Measurements from ENCODE around the gene ASCL5.
A peak's percentile ranks its signal among the peaks of the same experiment; 100 is the strongest.

The ASCL5 gene

GRCh38 chr1:201109651-201110050, 17.3 kb downstream of the ASCL5 start:
- DNase-seq: no peak

- DNase-seq: peak; percentile 75
Measured at GRCh38 chr1:201108614-201109013, 18.4 kb downstream of the ASCL5 start.

- DNase-seq: no peak
Measured at GRCh38 chr1:201105688-201106087, 21.3 kb downstream of the ASCL5 start.

- no peak for DNase-seq
Measured at GRCh38 chr1:201104141-201104540, 22.8 kb downstream of the ASCL5 start.

GRCh38 chr1:201103666-201104065, 23.3 kb downstream of the ASCL5 start:
- no peak for DNase-seq

- DNase-seq: no peak
Measured at GRCh38 chr1:201100169-201100930, 26.6 kb downstream of the ASCL5 start.

GRCh38 chr1:201098992-201099677, 27.8 kb downstream of the ASCL5 start:
- DNase-seq: no peak

GRCh38 chr1:201096977-201097856, 29.8 kb downstream of the ASCL5 start:
- no peak for DNase-seq

- peak; percentile 15 for DNase-seq
Measured at GRCh38 chr1:201096041-201096461, 30.9 kb downstream of the ASCL5 start.

- no peak for DNase-seq
Measured at GRCh38 chr1:201095581-201095980, 31.4 kb downstream of the ASCL5 start.

GRCh38 chr1:201094832-201095231, 32.2 kb downstream of the ASCL5 start:
- no peak for DNase-seq

GRCh38 chr1:201093962-201094361, 33.0 kb downstream of the ASCL5 start:
- DNase-seq: no peak

- DNase-seq: no peak
Measured at GRCh38 chr1:201093561-201093960, 33.4 kb downstream of the ASCL5 start.

GRCh38 chr1:201092738-201093137, 34.2 kb downstream of the ASCL5 start:
- no peak for DNase-seq

- no peak for DNase-seq
Measured at GRCh38 chr1:201091256-201091655, 35.7 kb downstream of the ASCL5 start.

GRCh38 chr1:201090541-201090940, 36.4 kb downstream of the ASCL5 start:
- no peak for DNase-seq

GRCh38 chr1:201089596-201089995, 37.4 kb downstream of the ASCL5 start:
- no peak for DNase-seq

GRCh38 chr1:201088901-201089525, 38.0 kb downstream of the ASCL5 start:
- DNase-seq: no peak

- DNase-seq: no peak
Measured at GRCh38 chr1:201088395-201088794, 38.6 kb downstream of the ASCL5 start.

GRCh38 chr1:201085902-201086735, 40.9 kb downstream of the ASCL5 start:
- peak; percentile 17 for DNase-seq

GRCh38 chr1:201084295-201084694, 42.7 kb downstream of the ASCL5 start:
- peak; percentile 16 for DNase-seq

- DNase-seq: no peak
Measured at GRCh38 chr1:201083741-201084140, 43.2 kb downstream of the ASCL5 start.

Measured in NCI-H1092 (cell line).